ENCODE results near the gene TRPM3.

DNA sequence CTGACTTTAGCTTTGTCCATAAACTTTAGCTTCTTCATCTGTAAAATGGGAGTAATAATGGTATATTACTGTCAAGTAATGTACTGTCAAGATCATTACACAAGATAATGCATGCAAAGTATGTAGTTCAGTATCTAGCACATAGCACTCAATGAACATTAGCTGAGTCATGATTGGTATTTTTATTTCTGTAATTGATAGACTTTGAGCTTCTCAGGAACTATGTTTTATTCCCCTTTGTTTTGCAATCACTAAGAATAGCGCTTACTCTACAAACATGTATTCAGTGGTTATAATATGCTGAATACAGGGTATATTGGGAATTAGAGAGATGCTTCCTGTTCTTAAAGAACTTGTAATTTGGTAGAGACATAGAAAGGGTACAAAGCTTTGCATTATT, 564.6 kb downstream of the TRPM3 start:
- TF ChIP-seq, protein P1, sequence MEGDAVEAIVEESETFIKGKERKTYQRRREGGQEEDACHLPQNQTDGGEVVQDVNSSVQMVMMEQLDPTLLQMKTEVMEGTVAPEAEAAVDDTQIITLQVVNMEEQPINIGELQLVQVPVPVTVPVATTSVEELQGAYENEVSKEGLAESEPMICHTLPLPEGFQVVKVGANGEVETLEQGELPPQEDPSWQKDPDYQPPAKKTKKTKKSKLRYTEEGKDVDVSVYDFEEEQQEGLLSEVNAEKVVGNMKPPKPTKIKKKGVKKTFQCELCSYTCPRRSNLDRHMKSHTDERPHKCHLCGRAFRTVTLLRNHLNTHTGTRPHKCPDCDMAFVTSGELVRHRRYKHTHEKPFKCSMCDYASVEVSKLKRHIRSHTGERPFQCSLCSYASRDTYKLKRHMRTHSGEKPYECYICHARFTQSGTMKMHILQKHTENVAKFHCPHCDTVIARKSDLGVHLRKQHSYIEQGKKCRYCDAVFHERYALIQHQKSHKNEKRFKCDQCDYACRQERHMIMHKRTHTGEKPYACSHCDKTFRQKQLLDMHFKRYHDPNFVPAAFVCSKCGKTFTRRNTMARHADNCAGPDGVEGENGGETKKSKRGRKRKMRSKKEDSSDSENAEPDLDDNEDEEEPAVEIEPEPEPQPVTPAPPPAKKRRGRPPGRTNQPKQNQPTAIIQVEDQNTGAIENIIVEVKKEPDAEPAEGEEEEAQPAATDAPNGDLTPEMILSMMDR (IDR thresholded peaks at IDR 0.05), result no peak
- TF ChIP-seq EP300 (IDR thresholded peaks at IDR 0.05), result no peak
- TF ChIP-seq POLR2A (IDR thresholded peaks at IDR 0.05), result no peak
